Prostate gland (tissue), 2 donors: Measurements from ENCODE around the gene TRIP6.

Experiments used
- POLR2A ChIP-seq: fragments of 450-650 bp; IDR thresholded peaks from one replicate; pipeline ENCODE4 v1.6.1; 2016; ENCODE audit warnings: antibody characterized with exemption, mild to moderate bottlenecking
- TF ChIP-seq, protein P1 (sequence below), 4 experiments: fragments of 200-600 bp in 2 of 4; fragments of 450-650 bp in 2 of 4; sonication (generic) in 2 of 4; IDR thresholded peaks; 1 replicate in 3 of 4; 2 replicates in 1 of 4; pipeline ENCODE4 v1.5.1; 2016 to 2019; ENCODE audit warnings: antibody characterized with exemption in 4 of 4, mild to moderate bottlenecking in 2 of 4, moderate library complexity in 2 of 4

- TF ChIP-seq, protein P1, sequence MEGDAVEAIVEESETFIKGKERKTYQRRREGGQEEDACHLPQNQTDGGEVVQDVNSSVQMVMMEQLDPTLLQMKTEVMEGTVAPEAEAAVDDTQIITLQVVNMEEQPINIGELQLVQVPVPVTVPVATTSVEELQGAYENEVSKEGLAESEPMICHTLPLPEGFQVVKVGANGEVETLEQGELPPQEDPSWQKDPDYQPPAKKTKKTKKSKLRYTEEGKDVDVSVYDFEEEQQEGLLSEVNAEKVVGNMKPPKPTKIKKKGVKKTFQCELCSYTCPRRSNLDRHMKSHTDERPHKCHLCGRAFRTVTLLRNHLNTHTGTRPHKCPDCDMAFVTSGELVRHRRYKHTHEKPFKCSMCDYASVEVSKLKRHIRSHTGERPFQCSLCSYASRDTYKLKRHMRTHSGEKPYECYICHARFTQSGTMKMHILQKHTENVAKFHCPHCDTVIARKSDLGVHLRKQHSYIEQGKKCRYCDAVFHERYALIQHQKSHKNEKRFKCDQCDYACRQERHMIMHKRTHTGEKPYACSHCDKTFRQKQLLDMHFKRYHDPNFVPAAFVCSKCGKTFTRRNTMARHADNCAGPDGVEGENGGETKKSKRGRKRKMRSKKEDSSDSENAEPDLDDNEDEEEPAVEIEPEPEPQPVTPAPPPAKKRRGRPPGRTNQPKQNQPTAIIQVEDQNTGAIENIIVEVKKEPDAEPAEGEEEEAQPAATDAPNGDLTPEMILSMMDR (IDR thresholded peaks at IDR 0.05), result no peak
- TF ChIP-seq POLR2A, result no peak
Observed at GRCh38 chr7:100884736-100885439, 17.7 kb downstream of the TRIP6 start.
